Measurements from ENCODE around the gene KSR2.

The KSR2 gene

DNA sequence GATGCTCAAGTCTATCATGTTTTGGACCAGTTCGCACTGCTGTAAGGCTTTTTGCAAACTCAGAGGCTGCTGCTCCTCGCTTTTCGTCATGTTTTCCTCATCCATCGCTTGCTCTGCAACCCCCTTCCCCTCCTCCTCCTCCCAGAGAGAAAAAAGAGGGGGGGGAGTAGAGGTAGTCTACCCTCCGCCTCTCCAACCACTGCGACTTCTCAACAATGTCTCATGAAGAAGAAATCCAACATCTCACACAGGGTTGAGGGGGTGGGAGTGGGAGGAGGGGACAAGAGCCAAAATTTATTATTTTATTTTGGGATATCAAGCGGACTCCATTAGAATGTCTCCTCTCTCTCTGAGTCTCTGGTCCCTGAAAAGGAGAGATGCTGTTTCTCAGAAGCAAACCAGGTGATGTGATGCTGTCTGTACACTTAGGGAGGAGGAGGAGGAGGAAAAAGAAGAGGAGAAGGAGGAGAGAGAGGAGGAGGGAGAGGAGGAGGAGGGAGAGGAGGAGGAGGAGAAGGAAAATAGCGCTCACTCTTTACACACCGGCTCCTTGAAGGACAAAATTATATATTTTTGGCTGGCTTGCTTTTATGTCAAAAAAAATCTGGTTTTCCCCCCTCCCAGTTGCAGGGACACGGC lies 520 bp downstream of the KSR2 start:
- TF ChIP-seq, protein P1, sequence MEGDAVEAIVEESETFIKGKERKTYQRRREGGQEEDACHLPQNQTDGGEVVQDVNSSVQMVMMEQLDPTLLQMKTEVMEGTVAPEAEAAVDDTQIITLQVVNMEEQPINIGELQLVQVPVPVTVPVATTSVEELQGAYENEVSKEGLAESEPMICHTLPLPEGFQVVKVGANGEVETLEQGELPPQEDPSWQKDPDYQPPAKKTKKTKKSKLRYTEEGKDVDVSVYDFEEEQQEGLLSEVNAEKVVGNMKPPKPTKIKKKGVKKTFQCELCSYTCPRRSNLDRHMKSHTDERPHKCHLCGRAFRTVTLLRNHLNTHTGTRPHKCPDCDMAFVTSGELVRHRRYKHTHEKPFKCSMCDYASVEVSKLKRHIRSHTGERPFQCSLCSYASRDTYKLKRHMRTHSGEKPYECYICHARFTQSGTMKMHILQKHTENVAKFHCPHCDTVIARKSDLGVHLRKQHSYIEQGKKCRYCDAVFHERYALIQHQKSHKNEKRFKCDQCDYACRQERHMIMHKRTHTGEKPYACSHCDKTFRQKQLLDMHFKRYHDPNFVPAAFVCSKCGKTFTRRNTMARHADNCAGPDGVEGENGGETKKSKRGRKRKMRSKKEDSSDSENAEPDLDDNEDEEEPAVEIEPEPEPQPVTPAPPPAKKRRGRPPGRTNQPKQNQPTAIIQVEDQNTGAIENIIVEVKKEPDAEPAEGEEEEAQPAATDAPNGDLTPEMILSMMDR (IDR thresholded peaks at IDR 0.05; ENCODE audit: control insufficient read depth, insufficient read depth, low read depth, low read length, missing control alignments): no peak
- H3K4me3 ChIP-seq (ENCODE audit: control insufficient read depth, low read depth, low read length): peak overlapping the region; percentile 41
- no peak for DNase-seq (ENCODE audit: low read depth)

DNA sequence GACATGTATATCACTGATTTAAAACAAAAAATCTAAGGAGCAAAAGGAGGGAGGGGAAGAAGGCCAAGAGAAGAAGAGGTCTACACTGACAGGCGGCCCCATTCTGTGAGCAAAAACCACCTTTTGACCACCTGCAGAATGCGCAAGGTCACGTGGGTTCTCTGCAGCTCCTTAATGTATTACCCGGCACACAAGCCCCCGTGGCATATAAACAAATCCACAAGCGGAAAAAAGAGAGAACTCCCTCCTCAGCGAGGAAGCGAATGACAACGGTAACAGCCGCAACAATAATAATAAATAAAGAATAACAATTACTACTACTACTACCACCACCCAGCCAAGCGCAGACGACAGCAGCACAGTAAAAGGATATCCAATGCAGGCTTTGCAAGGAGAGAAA lies 1.3 kb downstream of the KSR2 start:
- DNase-seq (ENCODE audit: low read depth): no peak
- no peak overlapping the region for H3K4me3 ChIP-seq (ENCODE audit: control insufficient read depth, low read depth, low read length)
- TF ChIP-seq, protein P1 (IDR thresholded peaks at IDR 0.05; ENCODE audit: control insufficient read depth, insufficient read depth, low read depth, low read length, missing control alignments): no peak

DNA sequence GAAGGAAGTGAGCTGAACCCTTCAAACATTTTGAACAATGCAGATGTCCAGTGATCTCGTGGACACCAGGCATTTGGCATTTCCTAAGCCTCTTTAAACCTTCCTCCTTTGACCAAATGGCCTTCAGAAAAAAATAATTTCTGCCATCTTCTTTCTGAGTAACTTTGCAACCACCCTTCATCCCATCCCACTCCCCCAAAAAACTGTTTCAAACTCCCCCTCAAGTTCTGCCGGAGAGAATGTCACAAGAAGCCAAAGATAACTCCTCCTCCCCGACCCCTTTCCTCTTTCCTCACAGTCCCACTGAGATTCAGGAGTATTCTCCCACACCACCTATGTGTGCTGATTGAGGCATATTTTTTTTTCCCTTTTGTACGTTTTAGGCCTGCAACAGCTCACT lies 1.7 kb downstream of the KSR2 start:
- no peak for DNase-seq (ENCODE audit: low read depth)

DNA sequence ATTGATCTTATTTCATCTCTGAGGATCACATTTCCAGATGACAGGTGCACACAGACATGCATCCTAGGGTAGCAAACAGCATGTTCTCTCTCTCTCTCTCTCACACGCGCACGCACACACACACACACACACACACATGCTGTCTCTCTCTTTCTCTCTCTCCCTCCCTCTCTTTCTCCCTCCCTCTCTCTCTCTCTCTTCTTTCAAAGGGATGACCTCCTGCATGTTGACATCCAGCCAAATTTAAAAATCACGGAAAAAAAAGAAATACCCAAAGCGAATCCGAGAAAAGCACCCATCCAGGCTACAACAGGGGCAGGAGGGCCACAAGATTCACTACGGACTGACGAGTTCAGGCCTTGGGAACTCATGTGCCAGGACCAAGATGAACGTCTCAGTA lies 2.3 kb downstream of the KSR2 start:
- no peak overlapping the region for H3K4me3 ChIP-seq (ENCODE audit: control insufficient read depth, low read depth, low read length)
- no peak for DNase-seq (ENCODE audit: low read depth)
- TF ChIP-seq, protein P1 (IDR thresholded peaks at IDR 0.05; ENCODE audit: control insufficient read depth, insufficient read depth, low read depth, low read length, missing control alignments): no peak

More for the DNA sequence above, 1.7 kb downstream of the KSR2 start:
- TF ChIP-seq, protein P1 (IDR thresholded peaks at IDR 0.05; ENCODE audit: control insufficient read depth, insufficient read depth, low read depth, low read length, missing control alignments): no peak
- no peak overlapping the region for H3K4me3 ChIP-seq (ENCODE audit: control insufficient read depth, low read depth, low read length)

DNA sequence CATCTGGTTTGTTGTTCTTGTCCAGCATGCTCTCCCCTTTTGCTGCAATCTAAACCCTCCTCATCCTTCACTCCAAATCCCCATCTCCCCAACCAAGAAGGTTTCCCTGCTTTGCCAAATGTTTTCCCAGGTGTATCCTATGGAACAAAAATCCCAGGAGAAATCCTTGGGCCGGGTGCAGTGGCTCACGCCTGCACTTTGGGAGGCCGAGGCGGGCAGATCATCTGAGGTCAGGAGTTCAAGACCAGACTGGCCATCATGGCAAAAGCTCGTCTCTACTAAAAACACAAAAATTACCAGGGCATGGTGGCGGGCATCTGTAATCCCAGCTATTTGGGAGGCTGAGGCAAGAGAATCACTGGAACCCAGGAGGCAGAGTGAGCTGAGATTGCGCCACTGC lies 5.0 kb downstream of the KSR2 start:
- no peak for DNase-seq (ENCODE audit: low read depth)
- TF ChIP-seq, protein P1 (IDR thresholded peaks at IDR 0.05; ENCODE audit: control insufficient read depth, insufficient read depth, low read depth, low read length, missing control alignments): no peak
- H3K4me3 ChIP-seq (ENCODE audit: control insufficient read depth, low read depth, low read length): no peak overlapping the region

DNA sequence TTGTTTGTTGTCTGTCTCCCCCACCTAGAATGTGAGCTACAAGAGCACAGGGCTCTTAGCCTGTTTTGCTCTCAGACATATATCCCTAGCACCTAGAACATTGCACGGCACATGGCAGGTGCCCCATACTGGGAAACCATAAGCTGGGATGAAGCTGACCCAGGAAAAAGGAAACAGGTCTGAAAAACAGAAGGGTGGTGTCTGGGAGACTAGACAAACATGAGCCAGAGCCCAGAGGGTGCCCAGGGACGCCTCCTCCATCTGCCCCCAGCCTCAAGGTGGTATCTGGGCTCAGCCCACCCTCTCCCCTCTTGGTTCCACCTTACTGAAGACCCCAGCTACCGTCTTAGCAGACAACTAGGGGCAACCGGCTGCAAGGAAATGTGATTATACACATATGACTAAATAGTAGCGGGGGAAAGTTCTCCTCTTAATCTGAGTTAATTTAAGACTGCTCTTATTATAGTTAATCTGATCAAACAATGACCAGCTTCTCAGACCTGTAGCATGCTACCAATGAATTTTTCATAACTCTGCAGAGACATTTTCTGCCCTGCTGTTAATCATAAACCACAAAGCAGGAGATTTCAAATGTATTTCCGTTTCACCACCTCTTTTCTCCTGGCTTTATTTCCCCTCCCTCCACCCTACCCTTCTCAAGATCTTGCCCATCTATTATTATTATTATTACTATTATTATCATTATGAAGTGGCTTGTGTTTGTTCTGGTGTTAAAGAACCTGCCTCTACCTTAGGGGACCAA lies 31.9 kb downstream of the KSR2 start:
- TF ChIP-seq, protein P1 (IDR thresholded peaks at IDR 0.05; ENCODE audit: control insufficient read depth, insufficient read depth, low read depth, low read length, missing control alignments): no peak
- no peak for DNase-seq (ENCODE audit: low read depth)
- no peak overlapping the region for H3K4me3 ChIP-seq (ENCODE audit: control insufficient read depth, low read depth, low read length)
